Astrocyte (in vitro differentiated cells and primary cell): ENCODE results near the gene LRRC4C.

ENCODE experiments used
- CTCF ChIP-seq: IDR thresholded peaks from 2 replicates; pipeline ENCODE4 v1.5.1; 2011; ENCODE audit warnings: low read depth, mild to moderate bottlenecking, inconsistent platforms, low read length, moderate library complexity; ENCODE audit not compliant: insufficient read depth
- EZH2 ChIP-seq: IDR thresholded peaks from 2 replicates; pipeline ENCODE4 v1.6.1; 2012; ENCODE audit warnings: mild to moderate bottlenecking, low read length, inconsistent platforms; ENCODE audit not compliant: insufficient read depth

- no peak for TF ChIP-seq CTCF
- no peak for TF ChIP-seq EZH2
Observed at GRCh38 chr11:41039592-41039991, 419.9 kb downstream of the LRRC4C start.
